Endothelial cell of umbilical vein (primary cell): ENCODE measurements around the gene USH2A.

ENCODE experiments used
- EZH2 ChIP-seq: IDR thresholded peaks from 2 replicates; pipeline ENCODE4 v1.6.1; 2012; ENCODE audit warnings: borderline replicate concordance, low read depth, mild to moderate bottlenecking, moderate library complexity, low read length, inconsistent platforms; ENCODE audit not compliant: severe bottlenecking
- FOS ChIP-seq: IDR thresholded peaks from 2 replicates; pipeline ENCODE4 v1.6.1; 2011; ENCODE audit warnings: mild to moderate bottlenecking, low read length, moderate library complexity, borderline replicate concordance; ENCODE audit not compliant: insufficient read depth
- JUN ChIP-seq: IDR thresholded peaks from 2 replicates; pipeline ENCODE4 v1.6.1; 2011; ENCODE audit warnings: borderline replicate concordance, low read depth; ENCODE audit not compliant: insufficient read length, insufficient read depth
- MYC ChIP-seq: IDR thresholded peaks from one replicate; pipeline ENCODE4 v1.6.1; 2011; ENCODE audit warnings: mild to moderate bottlenecking, low read depth, low read length
- POLR2A ChIP-seq: IDR thresholded peaks from 2 replicates; pipeline ENCODE4 v1.6.1; 2012; ENCODE audit warnings: low read depth, mild to moderate bottlenecking, control low read depth, low read length
- POLR2AphosphoS5 ChIP-seq: IDR thresholded peaks from 2 replicates; pipeline ENCODE4 v1.6.1; 2012; ENCODE audit warnings: low read depth, mild to moderate bottlenecking, control low read depth, low read length, moderate library complexity; ENCODE audit not compliant: insufficient read depth
- TF ChIP-seq, protein P1 (sequence below), 2 donors: IDR thresholded peaks; 1 replicate in 1 of 2; 2 replicates in 1 of 2; pipeline ENCODE4 v1.5.1; 2011; ENCODE audit warnings: low read length in 2 of 2, mild to moderate bottlenecking in 2 of 2, moderate library complexity in 2 of 2, control low read depth in 1 of 2, inconsistent platforms in 1 of 2, low read depth in 1 of 2; ENCODE audit not compliant: insufficient read depth in 1 of 2; ENCODE audit errors: extremely low read depth in 1 of 2
- TF ChIP-seq, protein P2 (sequence below): IDR thresholded peaks from 2 replicates; pipeline ENCODE4 v1.6.1; 2011; ENCODE audit not compliant: insufficient read depth, insufficient read length

DNA sequence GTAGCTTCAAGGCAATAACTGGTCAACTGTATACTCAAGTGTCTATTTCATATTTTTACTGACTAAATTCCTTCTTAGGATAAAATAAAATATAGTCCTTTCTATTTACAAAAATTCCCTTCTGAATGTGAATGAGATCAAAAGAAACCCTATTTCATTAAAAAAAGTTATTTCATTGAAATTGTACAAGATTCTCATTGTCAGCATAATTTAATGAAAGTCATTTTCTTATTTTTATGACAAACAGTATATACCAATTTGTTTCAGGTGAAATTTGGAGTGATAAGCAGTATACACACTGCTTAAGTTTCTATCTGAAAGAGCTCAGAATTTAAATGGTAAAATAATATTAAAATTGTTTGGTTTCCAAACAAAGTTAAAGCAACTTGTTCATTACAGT lies 269.2 kb downstream of the USH2A start:
- TF ChIP-seq, protein P1, sequence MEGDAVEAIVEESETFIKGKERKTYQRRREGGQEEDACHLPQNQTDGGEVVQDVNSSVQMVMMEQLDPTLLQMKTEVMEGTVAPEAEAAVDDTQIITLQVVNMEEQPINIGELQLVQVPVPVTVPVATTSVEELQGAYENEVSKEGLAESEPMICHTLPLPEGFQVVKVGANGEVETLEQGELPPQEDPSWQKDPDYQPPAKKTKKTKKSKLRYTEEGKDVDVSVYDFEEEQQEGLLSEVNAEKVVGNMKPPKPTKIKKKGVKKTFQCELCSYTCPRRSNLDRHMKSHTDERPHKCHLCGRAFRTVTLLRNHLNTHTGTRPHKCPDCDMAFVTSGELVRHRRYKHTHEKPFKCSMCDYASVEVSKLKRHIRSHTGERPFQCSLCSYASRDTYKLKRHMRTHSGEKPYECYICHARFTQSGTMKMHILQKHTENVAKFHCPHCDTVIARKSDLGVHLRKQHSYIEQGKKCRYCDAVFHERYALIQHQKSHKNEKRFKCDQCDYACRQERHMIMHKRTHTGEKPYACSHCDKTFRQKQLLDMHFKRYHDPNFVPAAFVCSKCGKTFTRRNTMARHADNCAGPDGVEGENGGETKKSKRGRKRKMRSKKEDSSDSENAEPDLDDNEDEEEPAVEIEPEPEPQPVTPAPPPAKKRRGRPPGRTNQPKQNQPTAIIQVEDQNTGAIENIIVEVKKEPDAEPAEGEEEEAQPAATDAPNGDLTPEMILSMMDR (IDR thresholded peaks at IDR 0.05; ENCODE audit: extremely low read depth in 1 of 2, insufficient read depth in 1 of 2, low read depth in 1 of 2, low read length in 2 of 2), result no peak
- TF ChIP-seq, protein P2, sequence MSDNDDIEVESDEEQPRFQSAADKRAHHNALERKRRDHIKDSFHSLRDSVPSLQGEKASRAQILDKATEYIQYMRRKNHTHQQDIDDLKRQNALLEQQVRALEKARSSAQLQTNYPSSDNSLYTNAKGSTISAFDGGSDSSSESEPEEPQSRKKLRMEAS, result no peak
- no peak for TF ChIP-seq JUN
- no peak for TF ChIP-seq POLR2A
- no peak for TF ChIP-seq POLR2AphosphoS5
- TF ChIP-seq EZH2, result no peak
- no peak for TF ChIP-seq MYC
- no peak for TF ChIP-seq FOS
